Lower lobe of right lung (tissue), 2 donors: ENCODE data around the gene NEDD4L. TPM values are rescaled to one million over a fixed set of nuclear protein-coding genes. Genes with fewer than 3 reads are reported as not detected.

Source experiments
- ATAC-seq, 2 donors: fragments of 200-7000 bp; cut with Tn5 transposase; one replicate each; pipeline ENCODE4 v1.9.1; 2020 to 2022; ENCODE audit warnings: mild to moderate bottlenecking in 2 of 2, moderate library complexity in 2 of 2
- DNase-seq: peaks from one replicate; pipeline ENCODE4 v3.0.0-alpha.2; 2020
- H3K27ac ChIP-seq: fragments of 200-600 bp; one replicate; pipeline ENCODE4 v1.8.0; 2022
- H3K27me3 ChIP-seq: fragments of 200-600 bp; one replicate; pipeline ENCODE4 v1.8.0; 2022; ENCODE audit warnings: low read depth
- H3K36me3 ChIP-seq: fragments of 200-600 bp; one replicate; pipeline ENCODE4 v1.8.0; 2022; ENCODE audit warnings: mild to moderate bottlenecking
- H3K4me1 ChIP-seq: fragments of 200-600 bp; one replicate; pipeline ENCODE4 v1.8.0; 2022
- H3K4me3 ChIP-seq: fragments of 200-600 bp; one replicate; pipeline ENCODE4 v1.8.0; 2022; ENCODE audit warnings: mild to moderate bottlenecking
- H3K9me3 ChIP-seq: fragments of 200-600 bp; one replicate; pipeline ENCODE4 v1.8.0; 2022
- CTCF ChIP-seq: fragments of 200-600 bp; IDR thresholded peaks from one replicate; pipeline ENCODE4 v1.8.0; 2022; ENCODE audit warnings: antibody characterized with exemption, mild to moderate bottlenecking
- intact Hi-C: fragments of 100-400 bp; cut with DNase I; formaldehyde crosslinking; loops from one replicate; pipeline ENCODE4 v1.11.0; 2022
- total RNA-seq: library from RNA; stranded (reverse); fragmentation: NEBNext Ultra II Directional; extraction: Animal tissue kit (Norgen Biotek cat#: 25700); gene quantifications from one replicate; pipeline ENCODE4 v1.2.1, GENCODE V29; 2021
- donor health status: DM: no; HTN: yes; CAD: no; lungs with severe emphysema.

NEDD4L gene
- total RNA-seq, 1 donor from 2014 or later = 203 TPM

- Histone ChIP-seq H3K4me3 (no peak overlapping the region), H3K36me3 (no peaks in the 10 kb centered on the region), H3K27me3 (no peaks in the 10 kb centered on the region), H3K9me3 (no peaks in the 10 kb centered on the region), H3K27ac (peak overlapping the region; percentile 25), H3K4me1 (peaks cover 54% of the 10 kb centered on the region)
- TF ChIP-seq CTCF = no peak
- intact Hi-C loops = no loop called here
- ATAC-seq (no peak), DNase-seq (no peak)
Observed at GRCh38 chr18:58100154-58100553, 56.1 kb downstream of the NEDD4L start.

- Histone ChIP-seq H3K4me3 (no peak overlapping the region), H3K9me3 (no peaks in the 10 kb centered on the region), H3K27ac (no peak overlapping the region), H3K27me3 (no peaks in the 10 kb centered on the region), H3K36me3 (no peaks in the 10 kb centered on the region), H3K4me1 (peaks cover 54% of the 10 kb centered on the region)
- TF ChIP-seq CTCF = no peak
- intact Hi-C loops = no loop called here
- DNase-seq (no peak), ATAC-seq (no peak)
Observed at GRCh38 chr18:58101291-58101794, 57.3 kb downstream of the NEDD4L start.

GRCh38 chr18:58102018-58102417, 58.0 kb downstream of the NEDD4L start:
- ATAC-seq (no peak), DNase-seq (no peak)
- Histone ChIP-seq H3K4me3 (no peak overlapping the region), H3K4me1 (peaks cover 52% of the 10 kb centered on the region), H3K36me3 (no peaks in the 10 kb centered on the region), H3K27ac (no peak overlapping the region), H3K9me3 (no peaks in the 10 kb centered on the region), H3K27me3 (no peaks in the 10 kb centered on the region)
- intact Hi-C loops = no loop called here
- TF ChIP-seq CTCF = no peak

GRCh38 chr18:58102875-58103274, 58.8 kb downstream of the NEDD4L start:
- Histone ChIP-seq H3K27ac (no peak overlapping the region), H3K4me3 (no peak overlapping the region), H3K27me3 (no peaks in the 10 kb centered on the region), H3K4me1 (peaks cover 43% of the 10 kb centered on the region), H3K9me3 (no peaks in the 10 kb centered on the region), H3K36me3 (no peaks in the 10 kb centered on the region)
- no peak for ATAC-seq
- DNase-seq = no peak
- intact Hi-C loops = no loop called here
- TF ChIP-seq CTCF = no peak

- intact Hi-C loops = no loop called here
Observed at GRCh38 chr18:58103339-58103985, 59.4 kb downstream of the NEDD4L start.

More at GRCh38 chr18:58103339-58103985, 59.4 kb downstream of the NEDD4L start:
- no peaks in the 10 kb centered on the region for H3K9me3 ChIP-seq
- H3K27ac ChIP-seq = no peak overlapping the region
- peak overlapping the region; percentile 13 for H3K4me3 ChIP-seq
- TF ChIP-seq CTCF = no peak
- DNase-seq = no peak
- ATAC-seq = no peak
- no peaks in the 10 kb centered on the region for H3K36me3 ChIP-seq
- H3K4me1 ChIP-seq = peaks cover 40% of the 10 kb centered on the region
- no peaks in the 10 kb centered on the region for H3K27me3 ChIP-seq
